NCI-H1105 (cell line): ENCODE results near the gene ADGRE3.
"Not testable (repeated sequence)": the region's sequence is repeated elsewhere in the genome, so short reads cannot be mapped to it uniquely, and the experiment has no call there.

Experiments
- DNase-seq: peaks from one replicate; lab custom pipeline; 2025; lab: John Stamatoyannopoulos, UW

The ADGRE3 gene

GRCh38 chr19:14670408-14670807 is 4.2 kb downstream of the ADGRE3 start:
- no peak for DNase-seq

GRCh38 chr19:14669940-14670339 is 4.7 kb downstream of the ADGRE3 start:
- no peak for DNase-seq

DNA sequence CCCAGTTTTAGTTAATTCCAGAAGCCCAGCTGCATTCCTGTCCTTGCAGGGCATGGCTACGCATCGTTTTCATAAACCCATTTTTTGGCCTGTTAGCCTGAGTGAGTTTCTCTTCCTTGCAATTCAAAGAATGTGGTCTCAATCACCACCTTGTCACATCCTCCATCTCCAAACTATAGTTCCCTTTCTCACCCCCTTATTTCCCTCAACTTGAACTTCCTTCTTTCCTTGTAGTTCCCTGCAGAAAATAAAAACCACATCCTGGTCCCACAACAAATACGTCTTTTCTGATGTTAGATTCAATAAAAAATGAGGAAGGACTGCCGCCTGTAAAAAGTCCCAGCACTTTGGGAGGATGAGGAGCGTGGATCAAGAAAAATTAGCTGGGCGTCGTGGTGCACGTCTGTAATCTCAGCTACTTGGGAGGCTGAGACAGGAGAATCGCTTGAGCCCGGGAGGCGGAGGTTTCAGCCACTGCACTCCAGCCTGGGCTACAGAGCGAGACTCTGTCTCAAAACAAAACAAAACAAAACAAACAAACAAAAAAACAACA is 13.2 kb downstream of the ADGRE3 start:
- DNase-seq, result no peak

DNA sequence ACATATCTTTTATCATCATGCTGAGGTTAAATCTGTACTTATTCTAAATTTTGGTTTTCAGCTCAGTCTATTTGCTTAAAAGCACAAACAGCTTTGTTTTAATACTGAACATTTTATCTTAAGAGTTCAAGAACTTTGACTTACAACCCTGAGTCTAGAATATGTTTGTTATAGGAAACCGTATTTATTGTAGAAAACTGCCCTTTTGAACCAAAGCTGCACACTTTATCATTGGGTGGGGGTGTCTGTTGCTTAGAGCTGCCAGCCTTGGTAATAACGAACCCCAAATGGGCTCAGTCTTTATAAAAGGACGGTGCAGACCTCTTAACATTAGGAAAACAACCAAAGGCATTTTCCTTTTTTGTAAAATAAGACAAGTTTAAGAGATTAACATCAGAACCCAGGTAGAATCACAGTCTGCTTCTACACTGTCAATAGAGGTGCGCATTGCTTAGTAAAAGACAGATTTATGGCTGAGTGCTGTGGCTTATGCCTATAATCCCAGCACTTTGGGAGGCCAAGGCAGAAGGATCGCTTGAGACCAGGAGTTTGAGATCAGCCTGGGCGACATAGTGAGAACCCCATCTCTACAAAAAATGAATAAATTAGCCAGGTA is 14.7 kb downstream of the ADGRE3 start:
- no peak for DNase-seq

DNA sequence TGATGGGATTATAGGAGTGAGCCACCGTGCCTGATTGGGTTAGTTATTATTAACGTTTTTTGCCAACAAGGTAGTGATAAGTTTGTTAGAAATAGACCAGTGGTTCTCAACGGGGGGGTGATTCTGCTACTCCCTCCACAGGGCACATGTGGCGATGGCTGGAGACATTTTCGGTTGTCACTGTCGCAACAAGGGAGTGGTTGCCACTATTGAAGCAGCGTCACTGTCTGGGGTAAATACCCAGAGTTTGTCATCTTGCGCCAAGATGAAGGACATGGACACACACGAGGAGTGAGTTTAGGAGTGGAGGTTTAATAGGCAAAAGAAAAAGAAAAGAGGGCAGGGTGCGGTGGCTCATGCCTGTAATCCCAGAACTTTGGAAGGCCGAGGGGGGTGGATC is 18.9 kb downstream of the ADGRE3 start:
- DNase-seq, result no peak

- no peak for DNase-seq
Measured at GRCh38 chr19:14654786-14655560, 19.7 kb downstream of the ADGRE3 start.

- DNase-seq, result no peak
Measured at GRCh38 chr19:14650161-14650560, 24.5 kb downstream of the ADGRE3 start.

DNA sequence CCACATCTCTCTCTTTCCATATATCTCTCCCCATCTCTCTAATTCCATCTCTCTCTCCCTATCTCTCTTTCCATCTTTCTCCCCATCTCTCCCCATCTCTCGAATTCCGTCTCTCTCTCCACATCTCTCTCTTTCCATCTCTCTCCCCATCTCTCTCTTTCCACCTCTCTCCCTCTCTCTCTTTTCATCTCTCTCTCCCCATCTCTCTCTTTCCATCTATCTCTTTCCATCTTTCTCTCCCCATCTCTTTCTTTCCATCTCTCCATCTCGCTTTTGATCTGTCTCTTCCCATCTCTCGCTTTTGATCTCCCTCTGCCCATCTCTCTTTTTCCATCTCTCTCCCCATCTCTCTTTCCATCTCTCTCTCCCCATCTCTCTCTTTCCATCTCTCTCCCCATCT is 25.6 kb downstream of the ADGRE3 start:
- no peak for DNase-seq

GRCh38 chr19:14648506-14648905 is 26.1 kb downstream of the ADGRE3 start:
- no peak for DNase-seq

- no peak for DNase-seq
Measured at GRCh38 chr19:14639536-14640277, 34.9 kb downstream of the ADGRE3 start.

DNA sequence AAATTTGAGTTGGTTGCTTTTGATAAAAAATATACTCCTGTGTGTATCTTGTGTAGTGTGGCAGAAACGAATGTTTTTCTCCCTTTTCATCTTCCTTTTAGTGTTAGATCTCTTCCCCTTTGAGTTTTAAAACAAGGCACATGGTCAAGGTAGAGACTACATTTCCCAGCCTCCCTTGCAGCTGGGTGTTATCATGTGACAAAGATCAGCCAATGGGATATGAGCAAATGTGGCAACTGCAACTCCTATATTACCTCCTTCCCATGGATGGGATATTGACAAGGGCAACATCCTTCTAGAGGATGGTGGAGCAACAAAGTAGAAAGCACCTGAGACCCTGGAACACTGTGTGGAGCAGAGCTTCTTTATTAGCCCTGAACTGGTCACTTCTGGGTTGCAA is 42.4 kb downstream of the ADGRE3 start:
- DNase-seq, result no peak

- no peak for DNase-seq
Measured at GRCh38 chr19:14629557-14629956, 45.1 kb downstream of the ADGRE3 start.

DNA sequence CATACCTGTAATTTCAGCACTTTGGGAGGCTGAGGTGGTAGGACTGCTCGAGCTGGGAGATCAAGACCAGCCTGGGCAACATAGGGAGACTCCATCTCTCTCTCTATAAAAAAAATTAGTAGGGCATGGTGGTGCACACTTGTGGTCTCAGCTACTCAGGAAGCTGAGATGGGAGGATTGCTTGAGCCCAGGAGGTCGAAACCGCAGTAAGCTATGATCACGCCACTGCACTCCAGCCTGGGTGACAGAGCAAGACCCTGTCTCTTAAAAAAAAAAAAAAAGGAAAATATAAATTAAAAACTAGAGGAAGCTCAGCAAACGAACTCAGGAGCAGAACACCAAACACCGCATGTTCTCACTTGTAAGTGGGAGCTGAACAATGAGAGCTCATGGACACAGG is 50.2 kb downstream of the ADGRE3 start:
- DNase-seq, result not testable (repeated sequence)

GRCh38 chr19:14619404-14619803 is 55.2 kb downstream of the ADGRE3 start:
- DNase-seq, result no peak

DNA sequence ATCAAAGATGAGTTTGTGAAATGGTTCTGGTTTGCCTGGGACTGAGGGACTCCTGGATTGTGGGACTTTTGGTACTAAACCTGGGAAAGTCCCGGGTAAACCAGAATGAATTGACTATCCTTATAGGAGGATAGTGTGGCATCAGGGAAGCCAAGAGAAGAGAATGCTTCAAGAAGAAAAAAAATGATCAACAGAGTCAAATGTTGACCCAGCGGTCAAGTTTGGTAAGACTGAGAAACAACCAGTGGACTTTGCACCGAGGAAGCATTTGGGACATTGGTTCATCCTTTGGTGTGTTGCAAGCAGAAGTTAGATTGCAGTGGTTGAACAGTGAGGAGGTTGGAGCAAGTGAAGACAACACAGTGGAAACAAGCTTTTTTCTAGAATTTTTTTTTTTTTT is 58.2 kb downstream of the ADGRE3 start:
- no peak for DNase-seq

GRCh38 chr19:14615623-14616022 is 59.0 kb downstream of the ADGRE3 start:
- DNase-seq, result no peak

- DNase-seq, result no peak
Measured at GRCh38 chr19:14614099-14614412, 60.6 kb downstream of the ADGRE3 start.

GRCh38 chr19:14613399-14614098 is 61.1 kb downstream of the ADGRE3 start:
- not testable (repeated sequence) for DNase-seq

DNA sequence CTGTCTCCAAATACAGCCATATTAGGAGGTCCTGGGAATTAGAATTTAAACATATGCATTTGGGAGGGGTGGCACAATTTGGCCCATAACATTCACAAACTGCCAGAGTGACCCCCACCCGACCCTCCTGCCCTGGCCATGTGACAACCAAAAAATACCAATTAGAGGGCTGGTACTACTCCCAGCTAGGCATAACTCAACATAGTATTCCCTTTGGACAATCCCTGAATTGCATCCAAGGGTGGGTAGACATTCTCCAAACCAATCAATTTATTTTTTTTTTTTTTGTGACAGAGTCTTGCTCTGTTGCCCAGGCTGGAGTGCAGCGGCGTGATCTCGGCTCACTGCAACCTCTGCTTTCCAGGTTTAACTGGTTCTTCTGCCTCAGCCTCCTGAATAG is 62.0 kb downstream of the ADGRE3 start:
- no peak for DNase-seq

DNA sequence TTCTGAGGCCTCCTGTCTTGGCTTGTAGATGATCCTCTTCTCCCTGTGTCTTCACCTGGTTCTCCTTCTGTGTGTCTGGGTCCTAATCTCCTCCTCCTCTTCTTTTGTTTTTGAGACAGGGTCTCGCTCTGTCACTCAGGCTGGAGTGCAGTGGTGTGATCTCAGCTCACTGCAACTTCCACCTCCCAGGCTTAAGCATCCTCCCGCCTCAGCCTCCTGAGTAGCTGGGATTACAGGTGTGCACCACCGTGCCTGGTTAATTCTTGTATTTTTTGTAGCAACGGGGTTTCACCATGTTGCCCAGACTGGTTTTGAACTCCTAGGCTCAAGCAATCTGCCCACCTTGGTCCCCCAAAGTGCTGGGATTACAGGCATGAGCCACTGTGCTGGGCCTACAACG is 62.4 kb downstream of the ADGRE3 start:
- DNase-seq, result not testable (repeated sequence)

GRCh38 chr19:14611051-14611450 is 63.6 kb downstream of the ADGRE3 start:
- no peak for DNase-seq

DNA sequence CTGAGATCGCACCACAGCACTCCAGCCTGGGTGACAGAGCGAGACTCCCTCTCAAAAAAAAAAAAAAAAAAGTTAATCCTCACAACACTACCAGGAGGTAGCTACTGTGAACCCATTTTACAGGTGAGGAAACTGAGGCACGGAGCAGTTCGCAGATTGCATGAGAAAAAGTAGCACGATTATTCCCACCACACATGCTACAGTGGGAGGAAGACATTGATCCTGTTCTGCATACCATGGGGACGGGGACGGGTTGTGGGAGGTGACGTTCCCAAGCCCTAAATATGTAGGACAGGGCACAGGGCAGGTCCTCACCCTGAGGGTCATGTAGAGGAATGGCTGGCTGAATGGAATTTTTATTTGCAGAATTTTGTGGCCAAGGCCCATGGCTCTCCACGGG is 68.0 kb downstream of the ADGRE3 start:
- no peak for DNase-seq
